Suprapubic skin (tissue), 4 donors: ENCODE data around the gene STXBP1. TPM values are rescaled to one million over a fixed set of nuclear protein-coding genes. Genes with fewer than 3 reads are reported as not detected.
A peak's percentile ranks its signal among the peaks of the same experiment; 100 is the strongest.

ENCODE experiments used
- DNase-seq, 2 donors: peaks; one replicate each; pipeline ENCODE4 v3.0.0-alpha.2; 2019; ENCODE audit warnings: low spot score in 2 of 2
- H3K27ac ChIP-seq: fragments of 200-600 bp; sonication (generic); one replicate; pipeline ENCODE4 v1.5.1; 2019
- H3K27me3 ChIP-seq: fragments of 200-600 bp; sonication (generic); one replicate; pipeline ENCODE4 v1.5.1; 2019
- H3K36me3 ChIP-seq: fragments of 200-600 bp; sonication (generic); one replicate; pipeline ENCODE4 v1.5.1; 2019
- H3K4me1 ChIP-seq: fragments of 200-600 bp; sonication (generic); one replicate; pipeline ENCODE4 v1.5.1; 2019
- H3K4me3 ChIP-seq: fragments of 200-600 bp; sonication (generic); one replicate; pipeline ENCODE4 v1.5.1; 2019; ENCODE audit warnings: mild to moderate bottlenecking
- H3K9me3 ChIP-seq: fragments of 200-600 bp; sonication (generic); one replicate; pipeline ENCODE4 v1.5.1; 2019
- EP300 ChIP-seq: sonication (generic); formaldehyde crosslinking; IDR thresholded peaks from one replicate; pipeline ENCODE4 v1.6.1; 2017; ENCODE audit warnings: antibody characterized with exemption
- POLR2A ChIP-seq, 2 donors: fragments of 450-650 bp; IDR thresholded peaks; one replicate each; pipeline ENCODE4 v1.6.1; 2017; ENCODE audit warnings: antibody characterized with exemption in 2 of 2, mild to moderate bottlenecking in 2 of 2, moderate library complexity in 2 of 2
- POLR2AphosphoS5 ChIP-seq, 3 donors: sonication (generic); formaldehyde crosslinking; IDR thresholded peaks; one replicate each; pipeline ENCODE4 v1.6.1; 2017; ENCODE audit warnings: antibody characterized with exemption in 3 of 3
- WGBS: methylation state at CpG from one replicate; pipeline ENCODE4 v1.1.5; 2018; 5-methylcytosine and 5-hydroxymethylcytosine counted together
- total RNA-seq, 4 donors: library from RNA; depleted of rRNA; stranded (reverse); fragments of >200 nt; gene quantifications; one replicate each; pipeline ENCODE4 v1.1.0, GENCODE V29; 2016
- TF ChIP-seq, protein P1 (sequence below), 2 donors: fragments of 200-600 bp in 1 of 2; fragments of 450-650 bp in 1 of 2; sonication (generic) in 1 of 2; IDR thresholded peaks; one replicate each; pipeline ENCODE4 v1.5.1; 2016 to 2019; ENCODE audit warnings: antibody characterized with exemption in 2 of 2, mild to moderate bottlenecking in 1 of 2, moderate library complexity in 1 of 2

The STXBP1 gene
- total RNA-seq, 4 donors from 2014 or later, result 18.4 to 28.2 (median 24.5) TPM

DNA sequence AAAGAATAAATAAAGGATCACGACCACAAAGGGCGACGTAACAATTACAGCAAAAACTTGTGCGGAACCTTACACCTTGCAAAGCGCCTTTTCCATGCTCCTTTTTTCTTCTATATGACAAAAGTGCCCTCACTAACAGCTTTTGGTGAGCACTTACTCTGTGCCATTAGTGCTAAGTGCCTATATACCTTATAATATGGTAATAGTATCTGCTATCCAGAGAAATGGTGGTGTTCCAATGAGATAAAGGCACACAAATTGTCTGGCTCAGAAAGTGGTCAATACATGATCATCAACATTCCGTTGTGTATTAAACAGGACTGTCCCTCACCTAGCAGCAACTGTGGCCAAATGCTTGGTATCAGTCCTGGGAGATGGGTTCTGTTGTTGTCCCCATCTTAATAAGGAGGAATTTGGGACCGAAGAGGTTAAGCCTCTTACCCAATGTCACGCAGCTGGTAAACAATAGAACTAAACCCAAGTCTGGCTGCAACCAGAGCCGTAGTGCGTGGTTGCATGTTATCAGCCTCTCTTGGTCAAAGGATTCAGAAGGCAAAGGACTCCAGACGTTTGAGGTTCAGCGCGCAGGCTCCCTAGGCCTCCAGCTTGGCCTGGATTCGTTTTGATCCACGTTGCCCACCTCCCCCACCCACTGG, 123.6 kb downstream of the STXBP1 start:
- WGBS, result 38% methylated on average over 13 of the region's 15 CpGs
- TF ChIP-seq EP300 (no peak), POLR2AphosphoS5 (IDR thresholded peaks at IDR 0.05) (no peak), POLR2A (IDR thresholded peaks at IDR 0.05) (no peak)
- TF ChIP-seq, protein P1, sequence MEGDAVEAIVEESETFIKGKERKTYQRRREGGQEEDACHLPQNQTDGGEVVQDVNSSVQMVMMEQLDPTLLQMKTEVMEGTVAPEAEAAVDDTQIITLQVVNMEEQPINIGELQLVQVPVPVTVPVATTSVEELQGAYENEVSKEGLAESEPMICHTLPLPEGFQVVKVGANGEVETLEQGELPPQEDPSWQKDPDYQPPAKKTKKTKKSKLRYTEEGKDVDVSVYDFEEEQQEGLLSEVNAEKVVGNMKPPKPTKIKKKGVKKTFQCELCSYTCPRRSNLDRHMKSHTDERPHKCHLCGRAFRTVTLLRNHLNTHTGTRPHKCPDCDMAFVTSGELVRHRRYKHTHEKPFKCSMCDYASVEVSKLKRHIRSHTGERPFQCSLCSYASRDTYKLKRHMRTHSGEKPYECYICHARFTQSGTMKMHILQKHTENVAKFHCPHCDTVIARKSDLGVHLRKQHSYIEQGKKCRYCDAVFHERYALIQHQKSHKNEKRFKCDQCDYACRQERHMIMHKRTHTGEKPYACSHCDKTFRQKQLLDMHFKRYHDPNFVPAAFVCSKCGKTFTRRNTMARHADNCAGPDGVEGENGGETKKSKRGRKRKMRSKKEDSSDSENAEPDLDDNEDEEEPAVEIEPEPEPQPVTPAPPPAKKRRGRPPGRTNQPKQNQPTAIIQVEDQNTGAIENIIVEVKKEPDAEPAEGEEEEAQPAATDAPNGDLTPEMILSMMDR (IDR thresholded peaks at IDR 0.05), result no peak
- peak overlapping the region; percentile 94 for H3K4me3 ChIP-seq

GRCh38 chr9:127738666-127739065, 126.6 kb downstream of the STXBP1 start:
- DNase-seq, result no peak
- H3K27ac ChIP-seq, result no peak overlapping the region
- H3K4me1 ChIP-seq, result peaks cover 51% of the 10 kb centered on the region
- 90% methylated on average over 11 of the region's 13 CpGs for WGBS
- H3K9me3 ChIP-seq, result no peaks in the 10 kb centered on the region
- no peak overlapping the region for H3K4me3 ChIP-seq
- no peaks in the 10 kb centered on the region for H3K27me3 ChIP-seq
- H3K36me3 ChIP-seq, result peaks cover 4% of the 10 kb centered on the region
- TF ChIP-seq, protein P1 (IDR thresholded peaks at IDR 0.05), result no peak
- TF ChIP-seq EP300 (no peak), POLR2A (IDR thresholded peaks at IDR 0.05) (no peak), POLR2AphosphoS5 (IDR thresholded peaks at IDR 0.05) (no peak)

More for the DNA sequence above, 123.6 kb downstream of the STXBP1 start:
- Histone ChIP-seq H3K27me3 (no peaks in the 10 kb centered on the region), H3K9me3 (no peaks in the 10 kb centered on the region), H3K27ac (peak overlapping the region; percentile 26), H3K4me1 (peaks cover 29% of the 10 kb centered on the region), H3K36me3 (peaks cover 26% of the 10 kb centered on the region)
- no peak for DNase-seq

DNA sequence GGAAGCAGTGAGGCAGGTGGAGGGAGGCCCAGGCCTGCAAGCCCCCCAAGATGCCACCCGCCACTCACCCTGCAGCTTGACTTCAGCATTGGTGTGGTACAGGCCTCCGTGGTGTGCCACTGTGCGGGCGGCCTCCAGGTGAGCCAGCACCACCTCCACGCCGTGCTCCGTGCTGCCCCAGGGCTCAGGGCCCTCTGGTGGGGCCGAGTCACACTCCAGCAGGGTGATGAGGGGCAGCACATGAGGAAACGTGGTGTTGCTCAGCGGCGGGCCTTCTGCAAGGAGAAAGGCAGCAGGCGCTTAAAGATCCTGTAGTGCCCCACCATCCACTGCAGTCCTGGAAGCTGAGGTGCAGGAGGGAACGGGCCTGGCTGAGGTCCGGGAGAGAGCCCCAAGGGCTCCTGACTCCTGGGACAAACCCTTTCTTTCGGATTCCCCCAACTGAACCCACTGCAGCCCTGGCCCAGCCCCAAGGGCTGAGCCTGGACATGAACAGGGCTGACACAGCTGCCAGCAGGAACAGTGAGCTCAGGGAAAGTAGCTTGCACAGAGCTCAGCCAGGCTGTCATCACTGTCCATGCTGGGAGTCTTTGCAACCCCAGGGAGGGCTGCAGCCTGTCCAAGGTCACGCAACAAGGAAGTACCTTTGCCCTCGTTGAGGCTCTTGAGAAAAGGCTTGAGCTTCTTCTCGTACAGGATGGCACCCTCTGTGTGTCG, 127.7 kb downstream of the STXBP1 start:
- TF ChIP-seq EP300 (no peak), POLR2AphosphoS5 (IDR thresholded peaks at IDR 0.05) (no peak), POLR2A (IDR thresholded peaks at IDR 0.05) (no peak)
- TF ChIP-seq, protein P1 (IDR thresholded peaks at IDR 0.05), result no peak
- Histone ChIP-seq H3K4me3 (no peak overlapping the region), H3K27ac (peak overlapping the region; percentile 84), H3K36me3 (peaks cover 8% of the 10 kb centered on the region), H3K4me1 (peaks cover 45% of the 10 kb centered on the region), H3K9me3 (no peaks in the 10 kb centered on the region), H3K27me3 (no peaks in the 10 kb centered on the region)
- 72% methylated on average over 12 of the region's 19 CpGs for WGBS
- no peak for DNase-seq

DNA sequence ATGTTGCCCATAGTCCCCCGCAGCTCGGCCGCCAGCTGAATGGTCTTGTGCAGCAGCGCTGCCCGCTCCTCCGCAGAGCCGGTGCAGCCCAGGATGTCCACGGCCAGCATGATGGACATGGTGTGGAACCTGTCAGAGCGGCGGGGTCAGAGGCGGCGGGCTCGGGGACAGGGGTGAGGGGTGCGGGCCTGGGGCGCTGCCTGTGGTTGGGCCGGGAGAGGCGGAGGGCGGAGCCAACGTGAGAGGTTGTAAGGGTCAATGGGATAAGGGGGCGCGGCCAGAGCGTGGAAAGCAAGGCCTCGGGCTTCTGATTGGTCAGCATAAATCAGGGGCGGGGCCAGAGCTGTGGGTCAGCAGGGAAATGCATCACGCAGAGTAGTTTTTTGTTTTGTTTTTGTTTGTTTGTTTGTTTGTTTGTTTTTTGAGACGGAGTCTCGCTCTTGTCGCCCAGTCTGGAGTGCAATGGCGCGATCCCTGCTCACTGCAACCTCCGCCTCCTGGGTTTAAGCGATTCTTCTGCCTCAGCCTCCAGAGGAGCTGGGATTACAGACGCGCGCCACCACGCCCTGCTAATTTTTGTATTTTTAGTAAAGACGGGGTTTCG, 129.9 kb downstream of the STXBP1 start:
- Histone ChIP-seq H3K27ac (peak overlapping the region; percentile 84), H3K4me3 (peak overlapping the region; percentile 26), H3K9me3 (no peaks in the 10 kb centered on the region), H3K4me1 (peaks cover 39% of the 10 kb centered on the region), H3K36me3 (peaks cover 9% of the 10 kb centered on the region), H3K27me3 (no peaks in the 10 kb centered on the region)
- no peak for TF ChIP-seq POLR2A (IDR thresholded peaks at IDR 0.05)
- TF ChIP-seq EP300, result no peak
- TF ChIP-seq, protein P1 (IDR thresholded peaks at IDR 0.05), result no peak
- TF ChIP-seq POLR2AphosphoS5 (IDR thresholded peaks at IDR 0.05), result no peak
- DNase-seq, result peak in 1 of 2 donors; percentile 87
- 77% methylated on average over 34 of the region's 38 CpGs for WGBS

Other genes starting within 250 kb of the STXBP1 start
- gene SLC2A8, start 215.1 kb upstream of the STXBP1 start, total RNA-seq, result 10 to 100 TPM; 17.2 to 26.0 (median 21.4) TPM
- gene ZNF79, start 187.9 kb upstream of the STXBP1 start, total RNA-seq, result 10 to 100 TPM in 2 of 4 donors, 1 to 10 TPM in 2; 4.8 to 10.7 (median 8.1) TPM
- gene RPL12, start 160.9 kb upstream of the STXBP1 start, total RNA-seq, result 1,000 to 10,000 TPM; 2,291 to 3,774 (median 2,862) TPM
- gene LRSAM1, start 160.8 kb upstream of the STXBP1 start, total RNA-seq, result 10 to 100 TPM; 31.2 to 84.7 (median 37.2) TPM
- under 1 TPM in 2 of 4 donors, not detected in 2; 0.24 to 0.57 TPM for gene CFAP157, start 94.7 kb downstream of the STXBP1 start, total RNA-seq
- 10 to 100 TPM in 3 of 4 donors, 1 to 10 TPM in 1; 7.4 to 58.4 (median 41.6) TPM for gene PTRH1, start 103.4 kb downstream of the STXBP1 start, total RNA-seq
- gene TTC16, start 103.8 kb downstream of the STXBP1 start, total RNA-seq, result under 1 TPM in 2 of 4 donors, not detected in 2; 0.16 to 0.21 TPM
- 10 to 100 TPM; 16.1 to 24.3 (median 19.3) TPM for gene TOR2A, start 123.0 kb downstream of the STXBP1 start, total RNA-seq
- gene SH2D3C, start 166.4 kb downstream of the STXBP1 start, total RNA-seq, result 1 to 10 TPM; 3.4 to 8.9 (median 6.1) TPM
- gene CDK9, start 173.8 kb downstream of the STXBP1 start, total RNA-seq, result 100 to 1,000 TPM in 1 of 4 donors, 10 to 100 TPM in 3; 57.2 to 119 (median 72.7) TPM
- 10 to 100 TPM; 22.9 to 50.3 (median 28.3) TPM for gene FPGS, start 190.6 kb downstream of the STXBP1 start, total RNA-seq
- 10 to 100 TPM; 17.2 to 38.7 (median 31.2) TPM for gene ENG, start 242.4 kb downstream of the STXBP1 start, total RNA-seq